Measurements from ENCODE around the gene SEZ6L.

GRCh38 chr22:26389125-26389524 is 219.9 kb downstream of the SEZ6L start:
- TF ChIP-seq USF1 (IDR thresholded peaks at IDR 0.05) (no peak), MAX (IDR thresholded peaks at IDR 0.05) (no peak), YY1 (IDR thresholded peaks at IDR 0.05; ENCODE audit: low read depth) (no peak), EP300 (IDR thresholded peaks at IDR 0.05; ENCODE audit: borderline replicate concordance) (no peak)
